GM21526 (cell line): ENCODE data around the gene DOK4.

Experiments
- ATAC-seq: cut with Tn5 transposase; IDR thresholded peaks from one replicate; pipeline ENCODE4 v1.9.1; 2021; ENCODE audit warnings: moderate library complexity; ENCODE audit not compliant: unreplicated experiment, low FRiP score

The DOK4 gene

DNA sequence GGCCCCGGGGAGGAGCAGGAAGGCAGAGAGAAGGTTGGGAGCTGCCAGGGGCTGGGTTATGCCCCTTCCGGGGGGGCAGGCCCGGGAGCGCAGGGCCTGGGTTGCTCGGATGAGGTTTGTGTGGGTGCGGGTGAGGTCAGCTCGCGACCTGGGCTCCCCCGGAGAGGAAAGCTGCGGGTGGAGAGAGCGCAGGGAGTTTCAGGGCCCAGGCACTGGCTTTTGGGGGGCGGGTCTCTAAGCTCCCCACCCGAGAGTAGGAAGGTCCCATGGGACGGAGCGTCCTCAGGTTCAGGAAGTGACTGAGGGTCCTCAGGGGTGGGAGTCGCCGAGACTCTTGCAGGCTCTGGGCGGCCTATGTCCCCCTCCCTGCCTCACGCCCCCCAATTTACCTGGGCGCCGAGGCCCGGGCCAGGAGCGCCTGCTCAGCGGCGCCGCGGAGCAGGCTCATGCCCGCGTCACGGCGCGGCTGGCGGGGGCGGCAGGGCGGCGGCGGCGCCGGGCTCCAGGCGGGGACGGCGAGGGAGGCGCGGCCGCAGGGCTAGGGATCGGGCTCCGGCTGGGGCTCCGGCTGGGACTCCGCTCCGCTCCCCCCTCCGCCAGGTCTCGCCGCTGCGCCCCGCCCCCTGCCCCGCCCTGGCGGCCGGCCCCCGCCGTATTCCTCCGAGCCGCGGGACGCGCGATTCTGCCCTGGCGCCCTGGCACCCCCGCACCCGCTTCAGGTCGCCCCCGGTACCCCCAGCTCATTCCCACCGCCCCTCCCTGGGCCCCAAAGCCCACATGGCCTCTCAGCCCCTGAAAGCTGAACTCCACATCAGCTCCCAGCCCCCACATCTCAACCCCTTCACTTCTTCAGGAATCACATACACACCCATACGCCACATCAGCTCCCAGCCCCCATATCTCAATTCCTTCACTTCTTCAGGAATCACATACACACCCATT is at the start of gene DOK4:
Gene DOK4, minus strand, starts transcription at position 578 of the 942 bp plus-strand sequence. CDS start 6,986 bp downstream, outside the sequence.
- ATAC-seq, result peak; percentile 81

- ATAC-seq, result peak; percentile 56
Measured at GRCh38 chr16:57535680-57536305, 49.5 kb upstream of the DOK4 start.

- no peak for ATAC-seq
Measured at GRCh38 chr16:57534881-57535658, 48.8 kb upstream of the DOK4 start.

- no peak for ATAC-seq
Measured at GRCh38 chr16:57534337-57534880, 48.1 kb upstream of the DOK4 start.

- ATAC-seq, result no peak
Measured at GRCh38 chr16:57533431-57534336, 47.4 kb upstream of the DOK4 start.

DNA sequence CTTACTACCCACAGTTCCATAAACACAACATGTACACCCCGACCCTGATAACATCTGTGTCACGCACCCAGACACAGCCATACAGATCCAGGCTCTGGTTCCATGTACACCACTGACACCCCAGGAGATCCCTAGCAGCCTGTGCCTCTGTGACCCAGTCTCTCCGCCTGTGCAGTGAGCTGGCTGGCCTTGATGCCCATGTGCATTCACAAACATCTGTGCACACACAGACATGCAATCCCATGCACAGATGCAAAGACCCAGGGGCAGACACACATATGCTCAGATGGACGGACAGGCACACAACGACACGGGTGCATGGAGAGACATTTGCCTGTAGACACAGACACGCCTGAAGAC is 46.0 kb upstream of the DOK4 start:
- ATAC-seq, result no peak

- no peak for ATAC-seq
Measured at GRCh38 chr16:57531635-57532265, 45.5 kb upstream of the DOK4 start.

- ATAC-seq, result no peak
Measured at GRCh38 chr16:57531253-57531575, 44.9 kb upstream of the DOK4 start.

DNA sequence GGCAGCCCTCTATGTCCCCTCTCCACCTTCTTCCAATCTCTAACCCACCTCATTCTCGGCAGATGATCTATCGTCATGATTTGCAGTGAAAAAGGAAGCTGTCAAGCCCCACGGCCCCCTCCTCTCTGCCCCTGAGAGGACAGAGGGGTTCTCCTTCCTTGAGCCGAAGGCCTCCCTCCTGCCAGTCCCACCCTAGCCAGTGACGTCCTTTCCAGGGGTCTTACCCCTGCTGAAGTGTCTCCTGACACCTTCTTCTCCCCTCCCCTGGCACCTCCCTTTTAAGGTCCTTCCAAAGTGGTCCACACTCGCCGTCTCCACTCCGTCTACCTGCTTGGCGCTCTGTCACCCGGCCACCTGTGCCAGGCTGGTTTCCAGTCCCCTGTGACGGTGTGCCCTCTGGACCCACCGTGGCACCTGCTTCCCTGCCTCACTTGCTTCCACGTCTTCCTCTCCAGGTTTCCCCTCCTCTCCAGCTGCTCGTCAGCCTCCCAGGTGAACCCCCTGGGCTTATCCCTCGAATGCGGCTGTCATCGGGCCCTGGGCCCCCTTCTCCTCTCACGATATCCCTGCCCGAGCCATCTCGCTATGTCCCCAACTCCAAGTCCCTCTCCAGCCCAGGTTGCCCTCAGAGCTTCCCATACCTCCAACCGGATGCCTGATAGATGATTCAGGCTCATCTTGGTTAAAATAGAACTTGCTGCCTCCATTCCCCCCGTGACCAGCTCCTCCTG is 44.4 kb upstream of the DOK4 start:
- ATAC-seq, result no peak

- ATAC-seq, result no peak
Measured at GRCh38 chr16:57530104-57530521, 43.8 kb upstream of the DOK4 start.

- ATAC-seq, result no peak
Measured at GRCh38 chr16:57529391-57530103, 43.3 kb upstream of the DOK4 start.

DNA sequence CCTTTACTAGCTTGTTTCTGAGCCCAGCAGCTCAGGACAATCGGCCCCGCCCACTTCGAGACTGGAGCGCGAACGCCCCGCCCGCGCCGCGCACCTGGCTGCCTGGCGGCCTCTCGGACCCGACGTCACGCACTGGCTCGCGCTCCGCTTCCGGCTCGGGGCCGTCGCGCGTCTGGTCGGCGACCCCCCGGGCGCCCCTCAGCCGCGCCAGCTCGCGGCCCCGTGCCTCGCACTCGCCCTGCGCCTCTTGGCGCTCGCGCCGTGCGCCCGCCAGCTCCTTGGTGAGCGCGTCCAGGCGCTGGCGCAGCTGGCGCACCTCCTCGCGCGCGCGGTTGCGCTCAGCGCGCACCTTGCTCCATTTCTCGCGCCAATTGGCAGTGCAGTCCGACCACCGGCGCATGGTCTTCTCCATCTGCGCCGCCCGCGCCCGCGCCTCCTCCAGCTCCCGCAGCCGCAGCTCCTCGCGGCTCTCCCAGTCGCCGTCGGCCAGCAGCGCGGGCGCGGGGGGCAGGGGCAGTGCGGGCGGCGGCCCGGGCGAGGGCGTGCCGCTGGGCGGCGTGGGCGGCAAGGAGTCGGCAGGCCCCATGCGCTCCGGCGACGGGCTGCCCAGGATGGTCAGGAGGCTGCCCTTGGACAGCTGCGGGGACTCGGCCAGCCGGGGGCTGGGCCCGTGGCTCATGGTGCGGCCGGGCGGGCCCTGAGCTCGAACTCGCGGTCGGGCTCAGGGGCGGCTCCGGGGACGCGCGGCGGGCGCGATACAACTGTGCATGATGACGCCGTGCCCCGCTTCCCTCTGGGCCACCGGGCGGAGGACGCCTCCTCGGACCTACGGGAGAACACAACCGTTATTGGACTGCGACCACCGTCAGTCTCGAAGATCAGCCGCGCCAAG is 42.5 kb upstream of the DOK4 start:
- ATAC-seq, result no peak

DNA sequence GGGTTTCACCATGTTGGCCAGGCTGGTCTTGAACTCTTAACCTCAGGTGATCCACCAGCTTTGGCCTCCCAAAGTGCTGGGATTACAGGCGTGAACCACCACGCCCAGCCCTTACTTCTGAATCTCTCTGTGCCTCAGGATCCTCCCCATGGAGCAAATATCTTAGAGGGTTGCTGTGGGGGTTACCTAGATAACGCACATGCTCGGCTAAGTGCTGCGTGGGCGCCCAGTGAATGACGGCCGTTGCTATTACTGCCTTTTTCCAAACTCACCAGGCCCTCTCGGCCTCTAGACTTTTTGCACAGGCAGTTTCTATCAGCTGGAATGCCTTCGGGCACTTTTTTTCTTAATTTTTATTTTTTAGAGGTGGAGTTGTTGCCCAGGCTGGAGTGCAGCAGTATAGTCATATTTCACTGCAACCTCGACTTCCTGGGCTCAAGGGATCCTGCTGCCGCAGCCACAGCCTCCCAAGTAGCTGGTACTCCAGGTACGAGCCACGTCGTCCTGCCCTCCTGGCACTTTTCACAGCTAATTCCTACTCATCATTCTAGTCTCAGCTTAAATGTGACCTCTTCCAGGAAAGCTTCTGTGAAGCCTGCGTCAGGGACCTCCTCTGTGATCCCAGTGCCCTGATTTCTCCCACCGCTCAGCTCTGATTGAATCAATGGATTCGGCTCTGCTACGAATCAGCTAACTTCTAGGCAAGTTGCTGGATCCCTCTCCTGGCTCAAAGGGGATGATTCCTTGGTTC is 41.5 kb upstream of the DOK4 start:
- no peak for ATAC-seq

- no peak for ATAC-seq
Measured at GRCh38 chr16:57527027-57527426, 40.7 kb upstream of the DOK4 start.

DNA sequence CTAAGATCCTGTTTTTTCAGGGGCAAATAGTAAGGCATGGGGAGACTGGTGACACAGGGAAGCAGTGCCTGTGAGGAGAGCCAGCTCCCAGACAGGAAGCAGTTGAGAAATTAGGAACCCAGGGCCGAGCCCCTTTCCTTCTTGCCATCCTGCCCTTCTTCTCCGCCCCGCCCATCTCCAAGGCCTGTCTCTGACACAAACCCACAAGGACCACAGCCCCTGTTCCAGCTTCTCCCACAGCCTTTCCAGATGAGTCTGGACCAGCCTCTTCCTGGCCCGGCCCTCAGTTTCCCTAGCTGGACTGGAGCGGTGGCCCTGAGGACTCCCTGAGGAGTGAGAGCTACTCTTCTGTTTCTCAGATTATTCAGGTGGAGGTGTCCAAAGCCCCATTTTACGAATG is 40.2 kb upstream of the DOK4 start:
- ATAC-seq, result no peak

DNA sequence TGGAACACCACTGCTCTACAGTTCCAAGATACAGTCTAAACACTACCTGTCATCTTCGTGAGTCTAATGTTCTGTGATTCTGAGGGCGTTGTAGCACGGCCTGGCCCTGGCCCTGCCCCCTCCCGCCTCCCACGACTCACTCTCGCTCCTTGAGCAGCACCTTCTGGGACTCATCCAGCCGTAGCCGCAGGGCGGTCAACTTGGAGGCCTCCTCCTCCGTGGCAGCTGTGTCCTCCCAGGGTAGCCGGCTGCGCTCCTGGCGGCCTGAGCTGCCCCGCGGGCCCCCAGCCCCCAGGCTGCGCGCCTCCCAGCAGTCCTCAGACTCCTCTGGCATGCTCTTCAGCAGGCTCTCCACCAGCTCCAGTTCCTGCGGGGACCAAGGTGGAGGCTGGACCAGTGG is 39.5 kb upstream of the DOK4 start:
- ATAC-seq, result no peak

GRCh38 chr16:57522960-57523359 is 36.7 kb upstream of the DOK4 start:
- no peak for ATAC-seq
